Measurements from ENCODE around the gene TBX22.
"Not testable (repeated sequence)": the region's sequence is repeated elsewhere in the genome, so short reads cannot be mapped to it uniquely, and the experiment has no call there.

The TBX22 gene

GRCh38 chrX:80014141-80014940 lies at the start of gene TBX22:
TSS of gene TBX22 (plus strand) at chrX:80014753. CDS start at chrX:80022270, 7,517 bp downstream.
- DNase-seq, result no peak

- DNase-seq, result no peak
Measured at GRCh38 chrX:79975605-79976004, 38.9 kb upstream of the TBX22 start.

- DNase-seq, result no peak
Measured at GRCh38 chrX:80004458-80004857, 10.1 kb upstream of the TBX22 start.

GRCh38 chrX:80011522-80011921 lies 3.0 kb upstream of the TBX22 start:
- no peak for DNase-seq

DNA sequence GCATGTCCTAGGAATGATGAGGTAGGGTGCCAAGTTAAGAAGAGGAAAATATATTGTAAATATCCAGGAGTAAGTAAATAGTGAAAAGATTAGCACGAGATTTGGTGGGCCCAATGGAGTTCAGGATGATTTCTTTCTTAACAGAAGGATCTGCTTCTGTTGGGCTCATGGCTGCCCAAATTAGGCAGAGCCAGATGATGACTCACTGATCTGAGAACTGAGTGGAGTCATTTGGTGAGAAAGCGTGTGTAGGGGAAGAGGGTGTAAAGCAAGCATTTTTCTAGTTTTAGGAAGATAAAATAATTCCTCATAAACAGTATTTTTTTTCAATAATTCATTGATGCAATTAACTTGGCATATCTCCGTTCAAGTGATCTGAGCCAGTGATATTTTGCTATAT lies 1.6 kb downstream of the TBX22 start:
- DNase-seq, result no peak

- no peak for DNase-seq
Measured at GRCh38 chrX:80021621-80022020, 7.1 kb downstream of the TBX22 start.

- DNase-seq, result no peak
Measured at GRCh38 chrX:80022363-80023031, 7.9 kb downstream of the TBX22 start.

DNA sequence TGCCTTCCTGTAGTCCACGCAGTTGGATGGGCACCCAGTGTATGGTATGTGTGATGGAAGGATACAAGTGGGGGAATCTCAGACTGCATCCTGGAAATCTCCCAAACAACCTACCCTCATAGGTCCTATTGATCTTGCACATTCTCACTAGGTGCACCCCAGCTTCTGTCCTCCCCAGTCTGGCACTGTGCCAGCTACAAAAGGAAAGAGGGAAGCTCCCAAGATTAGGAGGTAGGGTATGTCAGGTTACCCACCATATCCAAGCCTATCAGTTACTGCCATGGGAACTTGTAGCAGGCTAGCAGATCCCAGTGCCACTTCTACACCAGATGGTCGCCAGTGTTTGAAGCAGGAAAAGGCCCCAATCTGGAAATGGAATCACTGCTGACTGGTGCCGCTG lies 11.6 kb downstream of the TBX22 start:
- no peak for DNase-seq

DNA sequence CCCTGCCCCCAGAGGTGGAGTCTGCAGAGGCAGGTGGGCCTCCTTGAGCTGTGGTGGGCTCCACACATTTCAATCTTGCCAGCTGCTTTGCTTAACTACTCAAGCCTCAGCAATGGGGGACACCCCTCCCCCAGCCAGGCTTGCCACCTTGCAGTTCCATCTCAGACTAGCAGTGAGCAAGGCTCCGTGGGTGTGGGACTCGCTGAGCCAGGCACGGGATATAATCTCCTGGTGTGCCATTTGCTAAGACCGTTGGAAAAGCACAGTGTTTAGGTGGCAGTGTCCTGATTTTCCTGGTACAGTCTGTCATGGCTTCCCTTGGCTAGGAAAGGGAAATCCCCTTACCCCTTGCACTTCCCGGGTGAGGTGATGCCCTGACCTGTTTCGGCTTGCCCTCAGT lies 51.6 kb downstream of the TBX22 start:
- not testable (repeated sequence) for DNase-seq

DNA sequence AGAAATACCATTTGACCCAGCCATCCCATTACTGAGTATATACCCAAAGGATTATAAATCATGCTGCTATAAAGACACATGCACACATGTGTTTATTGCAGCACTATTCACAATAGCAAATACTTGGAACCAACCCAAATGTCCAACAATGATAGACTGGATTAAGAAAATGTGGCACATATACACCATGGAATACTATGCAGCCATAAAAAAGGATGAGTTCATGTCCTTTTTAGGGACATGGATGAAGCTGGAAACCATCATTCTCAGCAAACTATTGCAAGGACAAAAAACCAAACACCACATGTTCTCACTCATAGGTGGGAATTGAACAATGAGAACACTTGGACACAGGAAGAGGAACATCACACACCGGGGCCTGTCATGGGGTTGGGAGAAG lies 61.1 kb downstream of the TBX22 start:
- DNase-seq, result not testable (repeated sequence)
